GM19240 (cell line): Measurements from ENCODE around the gene BATF3.

Experiments
- DNase-seq: peaks from one replicate; pipeline ENCODE4 v3.0.0; 2011; ENCODE audit warnings: low spot score; ENCODE audit not compliant: insufficient read length

The BATF3 gene

DNA sequence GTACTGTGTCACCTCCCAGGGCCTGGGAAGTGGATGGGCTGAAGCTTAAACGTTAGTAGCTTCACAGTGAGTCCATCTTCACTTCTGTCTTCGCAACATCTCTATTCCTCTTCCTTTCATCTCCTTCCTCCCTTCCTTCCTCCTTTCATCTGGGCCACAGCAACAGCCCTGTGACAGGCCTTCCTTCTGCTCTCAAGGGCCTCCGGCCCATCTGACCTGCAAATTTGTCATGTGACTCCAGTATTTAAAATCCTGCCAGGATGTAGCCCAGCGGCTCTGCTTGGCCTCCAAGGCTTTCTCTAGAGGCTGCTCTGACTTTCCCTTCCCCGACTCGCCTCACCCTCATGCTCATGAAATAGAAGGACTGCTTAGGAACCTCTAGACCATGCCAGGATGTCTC lies 10.9 kb upstream of the BATF3 start:
- no peak for DNase-seq

DNA sequence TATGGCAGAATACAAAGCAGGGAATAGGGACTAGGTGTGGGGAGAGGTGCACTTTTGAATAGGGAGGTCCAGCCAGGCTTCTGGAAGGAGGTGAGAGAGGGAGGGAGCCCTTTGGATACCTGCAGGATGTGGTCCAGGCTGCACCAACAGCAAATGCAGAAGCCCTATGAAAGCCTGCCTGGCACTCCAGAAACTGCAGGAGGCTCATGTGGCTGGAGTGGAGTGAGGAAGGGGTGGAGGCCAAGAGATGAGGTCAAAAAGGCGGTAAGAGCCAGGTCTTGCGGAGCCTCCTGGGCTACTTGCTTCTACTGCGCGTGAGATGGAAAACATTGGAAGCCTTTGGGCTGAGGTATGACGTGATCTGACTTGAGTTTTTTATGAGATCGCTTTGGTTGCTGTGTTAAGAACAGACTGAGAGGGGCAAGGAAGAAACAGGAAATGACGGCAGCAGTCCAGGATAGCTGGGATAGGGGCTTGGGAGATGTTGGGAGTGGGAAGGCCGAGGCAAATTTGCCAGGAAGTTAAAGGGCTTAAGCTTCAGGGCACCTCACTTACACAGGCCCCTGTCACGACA lies 4.4 kb upstream of the BATF3 start:
- no peak for DNase-seq

DNA sequence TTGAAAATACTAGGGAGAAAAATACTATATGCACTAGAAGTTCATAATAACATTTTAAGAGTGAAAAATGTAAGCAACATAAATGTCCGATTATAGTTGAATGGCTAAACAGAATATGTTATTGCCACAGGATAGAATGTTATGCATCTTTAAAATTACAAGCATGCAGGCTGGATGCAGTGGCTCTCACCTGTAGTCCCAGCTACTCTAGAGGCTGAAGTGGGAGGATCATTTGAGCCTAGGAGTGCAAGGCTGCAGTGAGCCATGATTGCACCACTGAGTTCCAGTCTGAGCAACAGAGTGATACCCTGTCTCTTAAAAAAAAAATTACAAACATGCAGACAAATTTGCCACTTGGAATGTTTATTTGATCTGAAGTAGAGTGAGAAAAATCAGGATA lies 3.0 kb upstream of the BATF3 start:
- DNase-seq = no peak

DNA sequence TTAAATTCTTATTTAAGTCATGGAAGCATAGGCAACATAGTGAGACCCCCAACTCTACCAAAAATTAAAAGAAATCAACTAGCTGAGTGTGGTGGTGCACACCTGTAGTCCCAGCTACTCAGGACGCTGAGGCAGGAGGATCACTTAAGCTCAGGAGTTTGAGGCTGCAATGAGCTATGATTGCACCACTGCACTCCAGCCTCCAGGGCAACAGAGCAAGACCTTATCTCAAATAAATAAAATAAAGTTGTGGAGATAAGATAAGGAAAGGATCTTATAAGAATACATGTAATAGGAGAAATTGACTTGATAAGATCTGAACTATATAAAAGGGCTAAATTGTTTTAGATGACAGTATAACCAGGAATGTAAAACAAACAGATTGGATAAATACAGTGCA lies 2.3 kb upstream of the BATF3 start:
- no peak for DNase-seq

DNA sequence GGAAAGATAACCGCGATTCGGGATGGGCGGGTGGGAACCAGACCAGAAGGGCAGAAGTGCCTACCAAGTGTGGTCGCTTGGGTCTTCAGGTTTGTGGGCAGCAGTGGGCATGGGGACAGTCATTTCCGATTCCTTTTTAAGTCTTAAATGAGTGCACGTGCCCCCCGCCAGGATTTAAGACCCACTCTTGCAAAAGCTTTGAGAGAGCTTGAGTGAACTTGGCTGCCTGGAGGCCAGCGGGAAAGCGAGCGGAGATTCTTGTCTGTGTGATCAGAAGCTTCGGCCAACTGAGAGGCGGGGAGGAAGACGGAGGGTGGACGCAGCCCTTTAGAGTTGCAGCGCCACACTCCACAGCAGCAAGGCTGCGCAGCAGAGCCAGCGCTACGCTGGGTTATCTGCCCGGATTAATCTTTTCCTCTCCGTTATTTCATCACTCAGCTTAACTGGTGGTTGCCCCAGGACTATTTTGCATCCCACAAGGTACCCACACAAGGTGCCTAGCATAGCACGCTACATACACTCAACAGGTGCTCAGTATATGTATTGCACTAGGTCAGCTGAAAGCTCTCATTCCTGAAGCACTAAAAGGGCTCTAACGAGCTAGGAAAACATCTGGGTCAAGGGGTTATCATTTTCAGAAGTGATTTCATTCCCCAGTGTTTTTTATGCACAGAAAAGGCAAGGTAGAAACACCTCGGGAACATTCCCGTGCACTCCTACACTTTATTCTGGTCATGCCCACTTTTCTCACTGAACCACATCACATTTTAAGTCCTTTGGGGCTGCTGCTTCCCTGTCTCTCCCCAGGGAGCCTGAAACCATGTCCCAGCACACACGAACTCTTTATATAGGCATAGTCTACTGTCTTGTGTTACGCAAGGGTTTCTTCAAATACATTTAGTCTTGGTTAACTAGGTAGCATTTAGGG lies 1.5 kb upstream of the BATF3 start:
- no peak for DNase-seq

DNA sequence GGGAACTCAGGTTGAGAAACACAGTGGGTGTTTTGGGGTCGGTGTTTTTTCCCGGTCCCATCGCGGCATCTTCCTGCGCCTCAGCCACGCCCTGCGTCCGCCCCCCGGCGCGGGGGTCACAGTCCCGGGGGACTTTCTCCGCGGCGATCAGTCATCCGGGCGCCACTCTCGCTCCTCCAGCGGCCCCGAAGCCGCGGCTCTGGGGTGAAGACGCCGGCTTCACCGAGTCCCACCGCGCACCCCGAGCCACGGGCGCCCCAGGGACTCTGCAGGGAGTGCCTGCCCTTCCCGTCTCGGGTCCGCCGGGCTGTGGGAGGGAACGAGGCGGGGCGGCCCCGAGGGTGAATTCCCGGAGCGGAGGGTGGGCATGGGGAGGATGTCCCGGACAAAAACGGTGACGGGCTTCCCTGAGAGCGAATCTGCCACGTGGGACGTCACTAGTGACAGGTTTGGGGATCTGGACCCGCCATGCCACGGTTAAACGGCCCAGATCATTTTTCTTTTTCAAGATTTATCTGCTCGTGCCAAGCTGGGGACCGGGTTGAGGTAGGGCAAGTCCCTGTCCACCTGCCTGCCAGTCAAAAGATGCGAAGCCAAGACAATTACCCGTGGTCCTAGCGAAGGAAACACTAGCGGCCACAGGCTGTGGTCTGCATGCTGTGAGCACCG lies 717 bp upstream of the BATF3 start:
- DNase-seq = no peak

DNA sequence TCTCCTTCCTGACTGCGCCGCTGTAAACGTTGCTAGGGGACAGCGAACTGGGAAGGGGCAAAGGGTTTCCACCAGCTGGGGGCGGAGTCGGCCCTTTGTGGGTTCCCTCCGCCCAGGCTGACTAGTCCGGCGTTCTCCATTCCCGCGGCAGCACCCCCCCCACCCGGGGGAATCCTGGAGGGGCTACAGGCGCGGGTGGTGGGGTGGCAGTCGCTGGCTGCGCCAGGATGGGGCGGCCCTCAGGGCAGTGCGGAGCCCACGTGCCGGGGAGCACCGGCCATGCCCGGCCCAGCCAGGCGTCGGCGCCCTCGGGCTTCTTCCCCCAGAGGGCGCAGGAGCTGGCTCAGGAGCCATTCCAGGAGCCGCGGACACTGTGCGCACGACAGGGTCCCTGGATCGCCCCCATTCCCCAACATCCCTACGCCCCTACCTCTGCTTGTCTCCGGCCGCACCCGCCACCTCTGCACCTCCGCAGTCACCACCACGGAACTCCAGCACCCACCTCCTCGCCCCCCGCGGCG lies 476 bp downstream of the BATF3 start:
- no peak for DNase-seq

DNA sequence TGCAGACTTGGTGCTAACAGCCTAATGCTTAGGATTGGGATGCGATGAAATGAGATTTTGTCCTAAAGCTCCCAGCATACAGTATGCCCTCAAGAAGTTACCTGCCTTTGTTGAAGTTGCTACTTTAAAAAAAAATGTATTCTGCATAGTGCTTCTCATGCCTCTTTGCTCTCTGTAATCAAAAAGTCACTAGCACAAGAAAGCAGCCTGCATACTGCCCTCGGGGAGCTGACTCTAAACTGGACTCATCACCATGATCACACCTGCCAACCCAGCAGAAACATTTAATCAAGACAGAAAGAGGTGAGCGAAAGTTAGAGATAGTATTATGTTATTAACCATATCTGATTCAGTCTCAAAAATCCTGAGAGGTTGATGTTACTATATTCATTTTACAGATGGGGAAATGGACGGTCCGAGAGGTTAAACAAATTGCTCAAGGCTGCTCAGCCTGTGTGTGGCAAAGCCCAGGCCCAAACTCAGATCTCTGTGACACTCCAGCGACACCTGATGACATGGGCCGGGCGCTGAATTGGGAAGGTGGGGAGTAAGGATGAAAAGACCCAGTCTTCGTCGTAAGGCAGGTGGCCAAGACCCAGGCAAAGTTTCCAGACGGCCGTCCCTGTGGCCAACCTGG lies 1.1 kb downstream of the BATF3 start:
- no peak for DNase-seq

DNA sequence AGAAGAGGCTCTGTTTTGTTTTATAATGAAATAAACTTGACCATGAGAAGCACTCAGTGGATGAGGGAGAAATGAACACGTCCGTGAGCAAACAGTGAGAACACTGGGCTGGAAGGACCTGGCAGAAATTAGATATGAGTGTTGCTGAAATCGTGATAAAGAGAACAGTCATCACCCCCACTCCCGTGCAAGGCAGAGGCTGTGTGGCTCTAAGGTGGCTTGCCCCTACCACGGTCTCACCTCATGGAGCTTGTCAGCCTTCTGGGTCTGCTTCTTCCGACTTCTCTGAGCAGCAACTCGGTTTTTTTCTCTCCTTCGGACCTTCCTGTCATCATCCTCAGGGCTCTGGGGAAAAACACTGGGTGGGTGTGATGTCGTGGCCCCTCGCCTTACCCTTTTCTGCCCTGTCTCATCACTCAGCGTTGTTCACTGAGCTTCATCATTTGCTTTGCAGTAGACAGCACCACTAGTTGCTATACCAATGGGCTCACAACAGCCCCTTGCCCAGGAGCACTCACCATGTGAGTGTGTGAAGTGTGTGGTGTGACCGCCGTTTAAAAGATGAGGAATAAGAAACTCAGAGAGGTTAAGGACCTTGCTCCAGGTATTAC lies 2.8 kb downstream of the BATF3 start:
- DNase-seq = no peak

DNA sequence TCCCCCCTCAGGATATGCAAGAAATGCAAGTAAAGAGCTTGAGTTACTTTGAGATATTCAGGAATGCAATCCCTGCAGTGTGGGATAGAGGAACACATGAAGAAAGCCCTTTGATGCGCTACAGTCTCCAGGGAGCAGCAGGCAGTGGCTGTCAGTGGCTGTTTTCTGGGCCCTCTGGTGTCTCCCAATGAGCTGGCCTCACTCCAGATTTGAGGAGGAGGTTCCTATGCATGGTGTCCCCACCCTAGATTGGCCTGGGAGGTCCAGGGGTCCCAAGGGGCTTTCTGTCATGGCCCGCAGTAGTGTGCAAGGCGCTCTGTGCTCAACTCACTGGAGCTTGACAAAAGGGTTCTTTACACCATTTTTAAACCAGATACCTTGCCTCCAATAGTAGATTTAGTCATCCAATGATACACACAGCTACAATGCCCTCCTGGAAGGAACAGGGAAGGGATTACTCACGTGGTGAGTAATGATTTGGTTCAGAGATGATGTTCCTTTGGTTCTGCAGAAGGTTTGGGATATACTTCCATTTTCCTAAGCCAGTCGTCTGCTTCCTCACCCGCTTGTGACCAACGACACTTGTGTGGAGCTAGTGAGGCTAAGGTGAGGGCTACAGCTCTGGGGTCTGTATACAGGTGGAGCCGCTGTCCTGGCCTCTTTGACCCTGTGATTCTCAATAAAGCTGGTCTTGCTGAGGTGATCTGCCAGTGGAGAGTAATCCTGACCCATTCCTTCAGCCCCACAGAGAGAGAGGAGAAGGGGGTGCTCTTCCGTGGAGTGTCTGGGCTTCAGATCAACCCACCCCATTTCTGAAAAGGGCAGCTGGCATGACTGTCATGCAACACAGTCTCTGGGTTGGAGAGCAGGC lies 6.6 kb downstream of the BATF3 start:
- DNase-seq = no peak

DNA sequence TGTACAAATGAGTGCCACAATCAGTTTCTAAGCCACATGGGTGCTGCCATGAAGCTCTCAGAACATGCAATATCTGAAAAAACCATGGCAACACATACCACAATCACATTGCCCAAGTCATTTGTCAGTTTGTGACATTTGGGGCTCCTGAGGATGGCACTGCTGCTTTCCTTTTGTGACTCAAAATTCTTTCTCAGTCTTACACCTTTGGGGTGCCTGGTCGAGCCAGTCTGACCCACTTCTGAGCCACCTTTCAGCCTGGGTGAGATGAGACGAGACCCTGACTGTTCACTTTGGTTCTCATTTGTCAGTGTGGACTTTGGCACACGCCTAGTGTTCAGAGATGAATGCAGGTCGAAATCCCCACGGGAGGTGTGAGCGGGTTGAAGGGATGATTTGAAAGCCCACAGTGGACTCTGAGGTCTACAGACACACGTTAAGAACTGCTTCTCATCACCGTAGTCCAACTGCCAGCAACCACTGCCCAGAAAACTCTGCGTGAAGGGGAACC lies 8.0 kb downstream of the BATF3 start:
- no peak for DNase-seq

DNA sequence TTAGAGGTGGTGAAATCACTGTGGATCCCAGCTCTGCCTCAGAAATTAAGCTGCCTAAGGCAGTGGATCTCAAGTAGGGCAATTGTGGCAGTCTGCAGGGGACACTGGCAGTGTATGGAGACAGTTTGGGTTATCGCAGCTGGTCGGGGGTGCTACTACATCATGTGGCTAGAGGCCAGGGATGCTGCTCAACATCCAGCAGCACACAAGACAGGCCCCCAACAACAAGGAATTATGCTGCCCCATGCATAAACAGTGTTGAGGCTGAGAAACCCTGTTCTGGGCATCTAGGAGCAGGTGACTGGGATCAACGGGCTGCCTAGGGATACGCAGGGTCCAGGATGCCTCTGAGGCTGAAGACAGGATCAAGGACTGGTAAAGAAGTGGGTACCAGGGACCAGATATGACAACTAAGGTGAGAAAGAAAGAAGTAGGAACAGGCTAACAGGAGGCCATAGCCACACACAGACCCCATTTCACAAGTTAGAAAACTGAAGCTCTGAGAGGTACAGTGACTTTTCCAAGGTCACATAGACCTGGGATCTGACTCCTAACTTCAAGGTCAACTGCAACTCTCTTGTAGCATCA lies 8.7 kb downstream of the BATF3 start:
- no peak for DNase-seq

DNA sequence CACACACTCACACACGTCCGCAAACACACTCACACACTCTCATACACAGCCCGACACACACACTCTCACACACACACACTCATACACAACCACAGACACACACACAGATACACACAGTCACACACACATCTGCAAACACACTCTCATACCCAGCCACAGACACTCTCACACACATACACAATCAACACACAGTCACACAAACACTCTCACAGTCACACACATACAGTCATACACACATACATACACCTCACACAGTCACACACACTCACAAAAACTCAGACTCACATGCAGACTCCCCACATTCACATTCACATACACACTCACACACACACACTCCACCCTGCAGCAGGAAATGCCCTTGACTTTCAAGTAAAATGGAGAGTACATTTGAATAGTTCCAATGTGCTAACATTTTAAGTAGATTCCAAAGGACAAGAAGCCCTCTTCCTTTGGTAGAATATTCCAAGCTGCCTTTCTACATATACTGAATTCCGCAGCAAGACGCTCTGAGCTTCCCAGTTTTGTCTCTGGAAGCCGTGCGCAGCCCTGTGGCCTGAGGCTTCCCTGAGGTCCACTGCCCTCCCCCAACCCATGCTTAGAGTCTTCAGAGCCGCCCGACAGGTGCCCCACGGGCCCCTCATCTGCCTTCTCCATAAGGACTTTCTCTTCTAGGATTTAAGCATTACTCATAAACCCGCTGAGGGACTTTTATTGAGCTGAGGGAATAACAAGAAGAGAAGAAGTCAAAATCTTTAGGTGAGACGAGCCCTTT lies 9.7 kb downstream of the BATF3 start:
- DNase-seq = no peak

DNA sequence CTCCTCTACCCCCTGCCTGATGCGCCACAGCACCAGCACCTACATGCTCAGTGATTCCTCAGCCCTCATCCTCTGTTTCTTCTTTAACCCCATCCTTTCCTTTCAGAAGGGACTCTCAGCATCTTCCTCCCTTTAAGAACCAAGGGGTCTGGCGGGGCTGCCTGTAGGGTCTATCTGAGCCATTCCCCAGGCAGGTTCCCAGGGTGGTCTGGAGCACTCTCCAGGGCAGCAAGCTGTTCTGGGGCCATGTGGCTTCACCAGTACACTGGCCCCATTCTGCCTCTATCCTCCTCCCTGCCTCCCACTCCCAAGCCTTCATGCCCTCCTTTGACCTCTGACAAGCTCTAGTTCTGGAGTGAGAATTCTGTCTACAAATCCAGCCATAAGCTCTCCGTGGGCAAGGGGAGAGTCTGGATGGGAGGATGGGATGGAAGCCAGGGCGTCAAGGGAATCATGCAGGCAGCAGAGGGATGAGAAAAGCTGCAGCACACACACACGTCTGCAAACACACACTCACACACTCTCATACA lies 10.4 kb downstream of the BATF3 start:
- DNase-seq = no peak

DNA sequence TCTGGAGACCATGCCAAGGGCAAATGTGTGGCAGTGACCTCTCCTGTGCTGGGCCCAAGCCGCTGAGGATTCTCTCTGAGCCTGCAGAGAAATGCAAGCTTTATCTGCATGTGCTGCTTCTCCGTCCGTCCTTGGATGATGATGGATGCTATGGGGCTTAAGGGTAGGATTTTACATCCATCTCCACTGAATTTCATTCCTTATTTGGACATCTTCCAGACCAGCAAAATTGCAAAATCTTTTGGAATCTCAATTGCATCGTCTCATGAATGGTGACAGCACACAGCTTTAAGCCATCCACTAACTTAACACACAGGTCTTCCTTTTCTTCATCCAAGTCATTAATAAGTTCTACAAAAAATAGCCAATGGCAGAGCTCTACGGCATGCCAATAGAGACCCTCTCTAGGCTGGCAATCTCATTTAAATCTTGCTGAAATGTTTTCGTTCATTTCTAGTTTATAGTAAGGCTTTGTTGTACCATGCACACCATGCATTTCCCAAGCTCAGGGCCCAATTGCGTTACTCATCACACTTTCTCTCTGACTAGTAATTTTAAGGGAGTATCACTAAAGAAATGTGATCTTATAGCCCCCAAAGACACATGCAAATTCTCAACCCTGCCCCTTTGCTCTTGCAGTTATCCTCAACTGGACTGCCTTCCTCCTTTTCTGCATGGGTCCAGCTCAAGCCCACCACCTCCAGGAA lies 11.1 kb downstream of the BATF3 start:
- no peak for DNase-seq

DNA sequence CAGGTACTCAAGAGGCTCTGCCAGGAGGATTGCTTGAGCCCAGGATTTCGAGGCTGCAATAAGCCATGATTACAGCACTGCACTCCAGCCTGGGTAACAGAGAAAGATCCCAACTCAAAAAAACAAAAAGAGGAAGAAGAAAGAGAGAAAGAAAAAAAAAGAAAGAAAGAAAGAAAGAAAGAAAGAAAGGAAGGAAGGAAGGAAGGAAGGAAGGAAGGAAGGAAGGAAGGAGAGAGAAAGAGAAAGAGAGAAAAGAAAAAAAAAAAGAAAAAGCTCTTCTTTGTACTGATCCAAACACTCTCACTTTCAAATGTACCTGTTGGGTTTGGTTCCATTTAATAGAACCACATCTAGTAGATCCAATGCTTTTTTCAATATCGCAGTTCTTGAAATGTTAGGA lies 11.8 kb downstream of the BATF3 start:
- no peak for DNase-seq

DNA sequence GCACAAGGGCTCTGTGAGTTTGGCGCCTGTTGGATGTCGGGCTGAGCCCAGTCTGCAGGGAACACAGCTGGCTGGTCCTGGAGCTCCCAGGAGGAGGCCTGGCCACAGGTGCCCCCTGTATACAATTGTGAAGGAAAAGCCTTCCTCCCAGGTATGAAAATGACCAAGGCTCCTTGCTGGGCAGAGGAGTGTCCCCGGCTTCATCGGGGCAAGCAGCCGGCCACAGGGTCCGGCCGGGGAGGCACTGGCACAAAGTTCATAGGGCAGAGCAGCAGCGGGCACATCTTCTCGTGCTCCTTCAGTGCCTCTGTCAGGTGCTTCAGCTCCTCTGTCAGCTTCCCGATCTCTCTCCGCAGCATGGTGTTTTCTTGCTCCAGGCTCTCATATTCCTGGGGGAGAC lies 13.0 kb downstream of the BATF3 start:
- no peak for DNase-seq

DNA sequence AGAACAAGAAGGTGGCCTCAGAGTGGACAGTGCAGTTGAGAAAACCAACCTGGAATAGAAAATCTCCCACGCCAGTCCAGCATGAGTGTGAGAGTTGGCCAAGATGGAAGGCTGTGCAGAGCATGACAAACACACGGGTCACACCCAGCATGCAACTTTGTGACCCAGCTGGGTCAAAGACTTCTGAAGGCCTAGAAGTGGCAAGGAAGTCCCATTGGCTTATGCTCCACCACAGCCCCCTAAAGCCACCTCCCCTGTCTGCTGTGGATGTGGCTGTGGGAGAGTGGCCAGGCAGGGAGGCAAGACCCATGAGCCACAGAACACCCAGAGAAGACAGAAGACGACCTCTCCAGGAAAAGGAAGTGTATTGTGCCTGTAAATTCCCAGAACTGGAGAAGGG lies 13.6 kb downstream of the BATF3 start:
- DNase-seq = no peak
